HepG2 (cell line): ENCODE data around the gene ING5. TPM values are rescaled to one million over a fixed set of nuclear protein-coding genes. Genes with fewer than 3 reads are reported as not detected.

Source experiments
- ATF1 ChIP-seq: IDR thresholded peaks from 2 replicates; pipeline ENCODE4 v1.6.1; 2016; ENCODE audit warnings: mild to moderate bottlenecking, control low read depth
- BORCS8-MEF2B ChIP-seq: sonication (generic); formaldehyde crosslinking; IDR thresholded peaks from 2 replicates; pipeline ENCODE4 v1.8.0; 2022; ENCODE audit warnings: mild to moderate bottlenecking, missing genetic modification reagents
- BRCA1 ChIP-seq: sonication (generic); formaldehyde crosslinking; IDR thresholded peaks from 2 replicates; pipeline ENCODE4 v1.4.0; 2020; ENCODE audit warnings: missing genetic modification reagents
- EEA1 ChIP-seq: sonication (generic); formaldehyde crosslinking; IDR thresholded peaks from 2 replicates; pipeline ENCODE4 v1.5.1; 2020; ENCODE audit warnings: mild to moderate bottlenecking, missing genetic modification reagents, borderline replicate concordance
- HNRNPK ChIP-seq: fragments of 200-400 bp; formaldehyde crosslinking; IDR thresholded peaks from 2 replicates; pipeline ENCODE4 v1.6.1; 2018; ENCODE audit warnings: low read length, low read depth, moderate library complexity, mild to moderate bottlenecking; ENCODE audit not compliant: poor library complexity, severe bottlenecking
- HOXA9 ChIP-seq: sonication (generic); formaldehyde crosslinking; IDR thresholded peaks from 2 replicates; pipeline ENCODE4 v1.8.1; 2022; ENCODE audit warnings: missing genetic modification reagents, mild to moderate bottlenecking, moderate library complexity, borderline replicate concordance
- MED8 ChIP-seq: sonication (generic); formaldehyde crosslinking; IDR thresholded peaks from 2 replicates; pipeline ENCODE4 v1.8.1; 2023; ENCODE audit warnings: mild to moderate bottlenecking, missing genetic modification reagents; ENCODE audit not compliant: insufficient replicate concordance
- MIXL1 ChIP-seq: IDR thresholded peaks from 2 replicates; pipeline ENCODE4 v1.6.1; 2016
- MYNN ChIP-seq: sonication (generic); formaldehyde crosslinking; IDR thresholded peaks from 2 replicates; pipeline ENCODE4 v1.4.0; 2020; ENCODE audit warnings: mild to moderate bottlenecking, low read depth, missing genetic modification reagents
- NRL ChIP-seq: sonication (generic); formaldehyde crosslinking; IDR thresholded peaks from 2 replicates; pipeline ENCODE4 v1.5.0; 2020; ENCODE audit warnings: missing genetic modification reagents, mild to moderate bottlenecking, moderate library complexity, borderline replicate concordance
- RFX1 ChIP-seq: fragments of 450-650 bp; IDR thresholded peaks from 2 replicates; pipeline ENCODE4 v1.6.1; 2017
- SIN3B ChIP-seq: fragments of 150-350 bp; IDR thresholded peaks from 2 replicates; pipeline ENCODE4 v1.6.1; 2014; ENCODE audit warnings: low read length
- TAF1 ChIP-seq: sonication (generic); formaldehyde crosslinking; IDR thresholded peaks from 2 replicates; pipeline ENCODE4 v1.4.0; 2020; ENCODE audit warnings: missing genetic modification reagents
- TARDBP ChIP-seq: sonication (generic); formaldehyde crosslinking; IDR thresholded peaks from 2 replicates; pipeline ENCODE4 v1.8.0; 2022; ENCODE audit warnings: mild to moderate bottlenecking, missing genetic modification reagents
- TBL1XR1 ChIP-seq: fragments of 150-350 bp; IDR thresholded peaks from 2 replicates; pipeline ENCODE4 v1.6.1; 2014; ENCODE audit warnings: borderline replicate concordance, low read length; ENCODE audit not compliant: partially characterized antibody
- ZFP37 ChIP-seq: sonication (generic); formaldehyde crosslinking; IDR thresholded peaks from 2 replicates; pipeline ENCODE4 v1.4.0; 2020; ENCODE audit warnings: missing genetic modification reagents, borderline replicate concordance
- ZNF17 ChIP-seq: sonication (generic); formaldehyde crosslinking; IDR thresholded peaks from 2 replicates; pipeline ENCODE4 v1.5.0; 2020; ENCODE audit warnings: mild to moderate bottlenecking, missing genetic modification reagents
- ZNF276 ChIP-seq: sonication (generic); formaldehyde crosslinking; IDR thresholded peaks from 2 replicates; pipeline ENCODE4 v1.4.0; 2020; ENCODE audit warnings: mild to moderate bottlenecking, low read depth, missing genetic modification reagents
- ZNF496 ChIP-seq: sonication (generic); formaldehyde crosslinking; IDR thresholded peaks from 2 replicates; pipeline ENCODE4 v1.8.1; 2023; ENCODE audit warnings: mild to moderate bottlenecking, moderate library complexity, missing genetic modification reagents; ENCODE audit not compliant: insufficient replicate concordance
- ZNF577 ChIP-seq: sonication (generic); formaldehyde crosslinking; IDR thresholded peaks from 2 replicates; pipeline ENCODE4 v1.4.0; 2020; ENCODE audit warnings: mild to moderate bottlenecking, low read depth, missing genetic modification reagents, borderline replicate concordance
- ZNF749 ChIP-seq: sonication (generic); formaldehyde crosslinking; IDR thresholded peaks from 2 replicates; pipeline ENCODE4 v1.8.0; 2022; ENCODE audit warnings: mild to moderate bottlenecking, missing genetic modification reagents, moderate library complexity, borderline replicate concordance
- ZNF776 ChIP-seq: sonication (generic); formaldehyde crosslinking; IDR thresholded peaks from 2 replicates; pipeline ENCODE4 v1.4.0; 2020; ENCODE audit warnings: mild to moderate bottlenecking, missing genetic modification reagents
- ZNF839 ChIP-seq: sonication (generic); formaldehyde crosslinking; IDR thresholded peaks from 2 replicates; pipeline ENCODE4 v1.4.0; 2020; ENCODE audit warnings: missing genetic modification reagents, mild to moderate bottlenecking, borderline replicate concordance
- polyA plus RNA-seq, 8 experiments: library from polyadenylated mRNA; depleted of rRNA in 3 of 8; stranded (reverse) in 7 of 8; unstranded in 1 of 8; fragments of >200 nt; fragmentation: Illumina TruSeq in 4 of 8; extraction: Trizol in 4 of 8; gene quantifications; 2 replicates each; pipeline versions ENCODE4 v1.2.1 to v1.2.3, GENCODE V29; 2011 to 2016; ENCODE audit warnings: low read depth in 4 of 8, missing spikeins in 1 of 8, mixed read lengths in 1 of 8; ENCODE audit not compliant: insufficient read depth in 1 of 8
- total RNA-seq, 5 experiments: library from RNA; depleted of rRNA; stranded (reverse); fragments of >200 nt; fragmentation: Illumina TruSeq; extraction: Trizol; gene quantifications; 2 replicates each; pipeline ENCODE4 v1.2.3, GENCODE V29; 2016; ENCODE audit warnings: low read depth in 1 of 5
- TF ChIP-seq, protein P1 (sequence below): sonication (generic); formaldehyde crosslinking; IDR thresholded peaks from 2 replicates; pipeline ENCODE4 v1.4.0; 2020; ENCODE audit warnings: low read depth, mild to moderate bottlenecking, missing genetic modification reagents
- TF ChIP-seq, protein P2 (sequence below): sonication (generic); formaldehyde crosslinking; IDR thresholded peaks from 2 replicates; pipeline ENCODE4 v1.4.0; 2020; ENCODE audit warnings: mild to moderate bottlenecking, low read depth, missing genetic modification reagents
- TF ChIP-seq, protein P3 (sequence below): sonication (generic); formaldehyde crosslinking; conservative IDR thresholded peaks from 2 replicates; pipeline ENCODE4 v1.8.0; 2022; ENCODE audit warnings: low read depth, missing genetic modification reagents

ING5 gene
- total and polyA plus RNA-seq, 2 of the 13 experiments (the other 11 are each of a cell fraction or from before 2014, with no cell fraction given), result 61.9 to 71.9 TPM

GRCh38 chr2:241770185-241770935 lies 68.5 kb downstream of the ING5 start (continued):
- TF ChIP-seq EEA1 (CRISPR knock-in tag), result no peak
- peak; percentile 76; the same call in 1 of the 2 replicates for TF ChIP-seq BORCS8-MEF2B
- TF ChIP-seq TARDBP (CRISPR knock-in tag), result peak; percentile 97
- TF ChIP-seq, protein P1, sequence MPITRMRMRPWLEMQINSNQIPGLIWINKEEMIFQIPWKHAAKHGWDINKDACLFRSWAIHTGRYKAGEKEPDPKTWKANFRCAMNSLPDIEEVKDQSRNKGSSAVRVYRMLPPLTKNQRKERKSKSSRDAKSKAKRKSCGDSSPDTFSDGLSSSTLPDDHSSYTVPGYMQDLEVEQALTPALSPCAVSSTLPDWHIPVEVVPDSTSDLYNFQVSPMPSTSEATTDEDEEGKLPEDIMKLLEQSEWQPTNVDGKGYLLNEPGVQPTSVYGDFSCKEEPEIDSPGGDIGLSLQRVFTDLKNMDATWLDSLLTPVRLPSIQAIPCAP (CRISPR knock-in tag), result no peak
- TF ChIP-seq TAF1 (CRISPR knock-in tag), result peak; percentile 98
- TF ChIP-seq ATF1 (CRISPR knock-in tag), result no peak
- peak; percentile 96 for TF ChIP-seq ZFP37 (CRISPR knock-in tag)
- TF ChIP-seq RFX1, result no peak
- peak; percentile 40; the same call in 1 of the 2 replicates for TF ChIP-seq ZNF749 (CRISPR knock-in tag)
- TF ChIP-seq HNRNPK, result peak; percentile 48
- TF ChIP-seq HOXA9 (CRISPR knock-in tag), result no peak
- peak; percentile 69; the same call in 1 of the 2 replicates for TF ChIP-seq ZNF839 (CRISPR knock-in tag)
- TF ChIP-seq ZNF276, result 0 out of 2 replicates have a peak, but pooled peaks have one; percentile 31
- TF ChIP-seq BRCA1 (CRISPR knock-in tag), result peak; percentile 82; the same call in 1 of the 2 replicates
- peak; percentile 94 for TF ChIP-seq MED8 (CRISPR knock-in tag)
- TF ChIP-seq TBL1XR1, result peak; percentile 79
- TF ChIP-seq ZNF776 (CRISPR knock-in tag), result peak; percentile 67
- no peak for TF ChIP-seq ZNF496 (CRISPR knock-in tag)
- TF ChIP-seq MIXL1 (CRISPR knock-in tag), result peak; percentile 77
- TF ChIP-seq, protein P2, sequence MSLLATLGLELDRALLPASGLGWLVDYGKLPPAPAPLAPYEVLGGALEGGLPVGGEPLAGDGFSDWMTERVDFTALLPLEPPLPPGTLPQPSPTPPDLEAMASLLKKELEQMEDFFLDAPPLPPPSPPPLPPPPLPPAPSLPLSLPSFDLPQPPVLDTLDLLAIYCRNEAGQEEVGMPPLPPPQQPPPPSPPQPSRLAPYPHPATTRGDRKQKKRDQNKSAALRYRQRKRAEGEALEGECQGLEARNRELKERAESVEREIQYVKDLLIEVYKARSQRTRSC (CRISPR knock-in tag), result no peak
- TF ChIP-seq, protein P3, sequence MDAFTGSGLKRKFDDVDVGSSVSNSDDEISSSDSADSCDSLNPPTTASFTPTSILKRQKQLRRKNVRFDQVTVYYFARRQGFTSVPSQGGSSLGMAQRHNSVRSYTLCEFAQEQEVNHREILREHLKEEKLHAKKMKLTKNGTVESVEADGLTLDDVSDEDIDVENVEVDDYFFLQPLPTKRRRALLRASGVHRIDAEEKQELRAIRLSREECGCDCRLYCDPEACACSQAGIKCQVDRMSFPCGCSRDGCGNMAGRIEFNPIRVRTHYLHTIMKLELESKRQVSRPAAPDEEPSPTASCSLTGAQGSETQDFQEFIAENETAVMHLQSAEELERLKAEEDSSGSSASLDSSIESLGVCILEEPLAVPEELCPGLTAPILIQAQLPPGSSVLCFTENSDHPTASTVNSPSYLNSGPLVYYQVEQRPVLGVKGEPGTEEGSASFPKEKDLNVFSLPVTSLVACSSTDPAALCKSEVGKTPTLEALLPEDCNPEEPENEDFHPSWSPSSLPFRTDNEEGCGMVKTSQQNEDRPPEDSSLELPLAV, result no peak
- no peak for TF ChIP-seq ZNF577 (CRISPR knock-in tag)
- peak; percentile 54; the same call in 1 of the 2 replicates for TF ChIP-seq SIN3B
- TF ChIP-seq MYNN, result 0 out of 2 replicates have a peak, but pooled peaks have one; percentile 18
- TF ChIP-seq NRL (CRISPR knock-in tag), result peak; percentile 86
- no peak for TF ChIP-seq ZNF17 (CRISPR knock-in tag)
